GM18520 (cell line): Measurements from ENCODE around the gene UTRN.

Experiments used
- ATAC-seq: cut with Tn5 transposase; IDR thresholded peaks from one replicate; pipeline ENCODE4 v1.9.1; 2021; ENCODE audit not compliant: unreplicated experiment

UTRN gene

DNA sequence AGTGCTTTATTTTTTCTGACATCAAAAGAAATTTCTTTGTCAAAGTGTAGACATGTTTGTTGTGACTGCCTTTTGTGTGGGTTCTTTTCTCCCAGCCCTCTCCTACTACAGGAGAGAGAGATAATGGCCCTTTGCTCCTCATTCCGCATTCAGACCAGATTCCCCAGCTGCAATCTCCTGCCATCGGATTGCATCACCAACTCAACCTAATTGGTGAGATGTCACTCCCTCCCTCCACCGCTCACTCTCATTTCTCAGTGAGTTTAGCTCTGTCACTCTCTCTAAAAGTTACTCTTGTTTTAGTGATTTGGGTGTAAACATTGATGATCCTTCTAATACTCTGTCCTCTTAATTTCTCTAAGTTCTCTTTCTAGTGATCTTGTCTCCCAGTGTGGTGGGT is 22.7 kb downstream of the UTRN start:
- ATAC-seq: no peak

DNA sequence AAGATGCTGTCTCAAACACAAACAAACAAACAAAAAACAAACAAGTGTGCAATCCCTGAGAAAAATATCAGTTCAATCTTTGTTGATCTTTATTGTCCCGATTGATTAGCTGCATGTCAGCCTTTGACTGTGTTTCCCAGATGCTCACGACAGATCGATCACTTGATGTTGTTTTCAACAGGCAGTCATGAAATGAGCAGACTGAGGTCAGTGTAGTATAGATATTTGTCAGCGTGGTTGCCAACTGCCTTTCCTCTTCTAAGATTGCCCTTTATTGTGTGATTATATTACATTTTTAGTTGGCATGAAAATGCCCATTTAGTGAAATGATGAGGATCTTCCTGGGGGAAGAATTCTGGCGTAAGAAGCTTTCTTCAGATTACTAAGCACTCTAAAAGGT is 25.6 kb downstream of the UTRN start:
- ATAC-seq: peak; percentile 42

DNA sequence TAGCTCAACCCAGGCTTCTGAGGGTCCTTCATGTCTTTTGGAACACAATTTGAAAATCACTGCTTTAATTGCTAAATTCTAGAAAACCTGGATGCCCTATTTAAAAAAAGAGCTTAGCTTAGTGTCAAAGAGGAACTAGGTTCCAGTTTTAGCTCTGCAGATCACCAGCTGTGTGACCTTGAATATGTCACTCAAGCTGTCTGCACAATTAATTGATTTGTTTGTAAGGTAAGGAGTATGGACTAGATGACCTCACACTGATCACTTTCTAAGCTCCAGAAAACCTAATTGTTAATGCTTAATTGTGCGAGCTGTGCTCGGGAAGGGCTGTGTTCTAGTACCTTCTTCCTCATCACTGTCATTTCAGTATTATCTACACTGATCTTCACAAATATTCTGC is 26.2 kb downstream of the UTRN start:
- ATAC-seq: no peak

DNA sequence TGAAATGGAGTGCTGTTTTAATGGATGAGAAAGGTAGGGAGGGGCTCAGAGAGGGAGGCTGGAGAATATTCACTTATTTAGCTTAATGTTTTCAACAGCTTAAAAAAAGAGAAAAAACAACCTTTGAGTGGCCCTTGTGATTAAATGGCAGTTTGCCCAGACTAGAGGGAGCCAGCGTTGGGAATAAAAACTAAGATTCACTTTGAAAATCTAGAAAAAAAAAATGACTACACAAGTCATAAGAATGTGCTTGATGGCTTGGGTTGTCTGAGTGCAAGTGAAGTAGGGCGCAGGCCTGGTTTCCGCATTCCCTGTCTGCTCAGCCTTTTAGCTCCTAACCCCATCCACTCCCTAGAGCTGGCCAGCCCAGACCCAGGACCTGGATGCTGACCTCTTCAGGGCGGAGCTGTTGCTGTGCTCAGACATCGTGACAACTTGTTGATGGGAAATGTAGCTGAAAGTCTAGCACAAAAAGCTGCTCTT is 28.9 kb downstream of the UTRN start:
- ATAC-seq: no peak

DNA sequence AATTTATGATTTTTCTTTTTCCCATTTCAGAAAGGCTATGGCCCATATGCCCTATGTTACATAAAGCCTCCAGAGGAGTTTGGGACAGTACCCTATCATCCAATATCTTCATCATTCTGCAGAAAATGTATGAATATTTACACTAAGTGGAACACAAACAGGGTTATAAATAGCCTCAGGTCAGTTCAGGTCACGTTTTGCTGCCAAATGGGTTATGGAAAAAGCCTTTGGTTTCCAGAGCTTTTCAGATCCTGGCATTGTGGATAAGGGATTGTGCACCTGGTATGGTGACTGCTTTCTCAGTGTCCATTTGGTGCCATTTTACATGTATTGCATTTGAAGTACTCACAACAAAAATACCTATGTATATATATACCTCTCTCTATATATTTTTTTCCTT is 29.4 kb downstream of the UTRN start:
- no peak for ATAC-seq

DNA sequence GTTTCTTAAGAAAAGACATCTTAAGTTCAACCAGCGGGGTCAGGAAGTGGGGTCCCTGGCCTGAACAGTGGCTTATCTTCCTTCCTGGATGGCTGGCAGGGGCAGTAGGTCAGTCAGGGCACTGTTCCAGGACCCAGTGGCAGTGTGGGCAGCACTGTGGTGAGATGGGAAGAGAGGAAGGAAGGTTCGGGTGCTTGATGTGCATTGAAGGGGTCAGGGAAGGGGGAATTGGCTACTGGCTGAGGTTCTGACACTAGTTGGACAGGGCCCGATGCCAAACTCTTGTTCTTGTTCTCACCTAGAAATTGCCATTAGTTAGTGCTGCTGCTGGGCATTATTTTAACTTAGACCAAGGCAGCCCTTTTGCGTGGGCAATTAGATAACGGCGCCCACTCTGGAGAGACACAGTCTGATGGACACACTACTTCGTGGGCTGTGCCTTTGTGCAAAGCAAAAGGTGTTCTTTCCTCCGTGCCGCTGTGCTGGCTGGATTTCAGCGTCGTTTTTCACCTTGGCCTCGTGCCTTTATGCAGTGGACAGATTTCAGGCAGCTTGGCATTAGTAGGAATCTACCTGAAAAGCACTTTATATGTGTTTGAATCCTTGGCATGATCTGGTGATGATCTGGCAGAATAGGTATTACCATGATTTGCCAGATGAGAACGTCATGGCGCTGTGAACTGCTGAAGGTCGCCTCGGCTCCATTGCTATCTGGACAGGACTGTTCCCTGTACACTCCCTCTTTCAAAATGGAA is 30.3 kb downstream of the UTRN start:
- ATAC-seq: no peak

DNA sequence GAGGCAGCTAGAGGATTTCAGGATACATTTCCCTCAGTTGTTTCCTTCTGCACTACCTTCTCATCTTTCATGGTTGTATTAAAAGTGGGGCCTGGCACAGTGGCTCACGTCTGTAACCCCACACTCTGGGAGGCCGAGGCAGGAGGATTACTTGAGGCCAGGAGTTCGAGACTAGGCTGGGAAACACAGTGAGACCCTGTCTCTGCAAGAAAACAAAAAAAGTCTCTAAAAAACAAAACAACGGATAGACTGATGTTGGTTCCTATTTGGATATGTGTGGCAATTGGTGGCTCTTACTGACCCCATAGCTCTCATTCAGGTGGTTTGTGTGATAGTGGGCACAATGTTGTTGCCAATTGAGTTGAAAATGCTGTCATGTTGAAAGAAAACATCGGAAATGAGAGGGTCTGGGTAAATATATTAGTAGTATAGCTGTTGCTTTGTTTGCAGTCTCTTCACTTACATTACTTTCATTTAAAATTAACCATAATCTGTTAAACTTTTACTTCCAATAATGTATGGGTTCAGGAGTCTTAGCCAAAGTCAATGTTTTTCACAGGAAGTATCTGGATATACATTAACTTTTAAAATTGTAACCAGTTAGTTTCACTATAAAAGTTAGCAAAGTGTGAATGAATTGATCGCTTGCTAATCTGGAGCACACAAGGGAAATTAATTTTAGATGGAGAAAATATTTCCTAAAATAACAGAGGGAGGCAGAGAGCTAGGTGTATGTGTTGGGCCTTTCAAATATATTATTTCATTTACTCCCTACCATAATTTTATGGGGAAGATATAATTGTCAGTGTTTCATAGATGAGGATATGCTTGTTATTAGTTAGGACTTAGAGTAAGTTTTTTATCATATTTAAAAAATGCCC is 31.1 kb downstream of the UTRN start:
- ATAC-seq: no peak

DNA sequence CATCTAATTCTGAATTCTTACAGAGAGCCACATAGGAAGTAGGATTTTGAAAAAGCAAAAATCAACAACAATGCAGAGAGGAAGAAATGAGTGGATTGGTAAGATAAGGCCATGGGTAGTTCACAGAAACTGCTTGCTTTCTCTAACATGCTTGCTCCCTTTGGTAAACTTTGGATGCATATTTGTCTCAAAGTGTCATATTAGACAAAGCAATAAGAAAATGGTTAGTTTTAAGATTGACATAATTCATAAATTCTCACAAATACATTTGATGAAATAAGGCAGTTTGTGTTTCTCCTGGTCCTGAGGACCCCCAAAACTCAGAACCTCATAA is 31.7 kb downstream of the UTRN start:
- no peak for ATAC-seq

DNA sequence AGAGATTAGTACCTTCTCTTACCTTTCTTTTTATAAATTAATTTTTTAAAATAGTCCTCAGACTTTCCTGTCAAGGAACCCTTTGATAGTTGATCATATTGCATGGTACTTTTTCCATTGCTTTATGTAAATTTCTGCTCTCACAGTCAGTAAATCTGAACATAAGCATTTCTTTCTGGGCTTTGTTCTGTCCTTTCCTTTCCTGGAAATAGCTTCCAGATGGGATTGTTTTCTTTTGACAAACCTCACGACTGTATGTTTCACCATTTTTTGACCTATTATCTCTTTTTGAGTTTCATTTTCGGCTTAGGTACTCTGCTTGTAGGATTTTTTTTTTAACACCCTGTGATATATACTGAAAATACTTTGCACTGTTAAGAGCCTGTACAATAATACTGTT is 32.6 kb downstream of the UTRN start:
- no peak for ATAC-seq

DNA sequence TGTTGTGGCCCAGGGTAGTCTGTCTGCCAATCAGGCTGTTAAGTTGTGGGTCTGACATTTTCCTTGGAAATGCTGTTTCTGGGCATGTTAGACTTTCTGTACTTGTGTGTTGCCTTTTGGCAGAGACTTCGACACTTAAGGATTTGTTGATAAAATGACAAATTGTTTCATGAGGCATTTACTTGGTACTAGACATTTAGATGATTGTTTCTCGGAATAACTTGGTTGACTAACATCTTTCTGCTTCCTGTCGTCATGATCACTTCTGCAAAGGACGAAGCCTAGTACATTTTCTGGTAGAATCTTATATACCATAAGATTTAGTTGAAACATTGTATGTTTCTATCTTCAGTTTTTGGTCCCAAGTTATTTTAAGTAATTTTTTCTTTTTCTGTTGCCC is 34.1 kb downstream of the UTRN start:
- no peak for ATAC-seq

DNA sequence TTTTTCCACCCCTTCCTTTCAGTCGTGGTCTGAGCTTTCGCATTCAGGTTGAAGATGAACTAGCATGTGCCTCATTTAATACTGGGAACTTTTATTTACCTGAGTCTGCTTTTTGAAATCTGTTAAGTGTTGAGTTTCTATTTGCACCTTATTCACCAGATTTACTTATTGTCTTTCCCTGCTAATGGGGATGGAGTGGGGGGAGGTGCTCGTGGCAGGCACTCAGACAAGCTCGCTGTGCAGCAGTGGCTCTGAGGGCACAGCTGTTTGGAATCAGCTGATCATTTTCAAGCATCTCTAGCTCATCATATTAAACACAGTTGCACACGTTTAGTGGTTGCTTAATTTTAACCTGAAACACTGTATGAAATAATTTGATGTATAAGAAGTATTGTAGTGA is 35.6 kb downstream of the UTRN start:
- no peak for ATAC-seq

DNA sequence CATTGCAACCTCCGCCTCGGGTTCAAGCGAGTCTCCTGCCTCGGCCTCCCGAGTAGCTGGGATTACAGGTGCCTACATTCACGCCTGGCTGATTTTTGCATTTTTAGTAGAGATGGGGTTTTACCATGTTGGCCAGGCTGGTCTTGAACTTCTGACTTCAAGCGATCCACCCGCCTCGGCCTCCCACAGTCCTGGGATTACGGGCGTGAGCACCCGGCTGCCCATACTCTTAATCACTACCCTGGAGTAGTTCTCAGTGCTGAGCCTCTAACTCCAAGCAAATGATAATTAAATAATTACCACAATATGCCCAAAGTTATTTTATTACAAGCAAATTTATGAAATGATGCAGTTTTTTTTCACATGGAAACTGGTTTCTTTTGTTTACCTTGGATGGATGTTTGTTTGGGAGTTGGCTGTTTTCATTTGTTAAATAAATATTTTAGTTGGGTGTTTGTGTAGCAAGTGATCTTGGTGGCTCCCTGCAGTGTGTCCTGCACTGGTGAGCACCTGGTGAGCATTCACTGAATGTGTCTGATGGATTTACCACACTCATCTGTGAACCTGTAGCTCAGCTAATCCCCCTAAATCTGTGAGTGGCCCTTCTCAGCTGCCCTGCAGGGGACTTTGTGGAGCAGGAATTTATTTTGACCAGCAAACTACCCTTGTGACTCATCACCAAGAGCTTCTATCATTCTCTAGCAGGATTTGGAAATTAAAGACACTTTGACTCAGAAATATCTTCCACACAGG is 36.9 kb downstream of the UTRN start:
- ATAC-seq: no peak

DNA sequence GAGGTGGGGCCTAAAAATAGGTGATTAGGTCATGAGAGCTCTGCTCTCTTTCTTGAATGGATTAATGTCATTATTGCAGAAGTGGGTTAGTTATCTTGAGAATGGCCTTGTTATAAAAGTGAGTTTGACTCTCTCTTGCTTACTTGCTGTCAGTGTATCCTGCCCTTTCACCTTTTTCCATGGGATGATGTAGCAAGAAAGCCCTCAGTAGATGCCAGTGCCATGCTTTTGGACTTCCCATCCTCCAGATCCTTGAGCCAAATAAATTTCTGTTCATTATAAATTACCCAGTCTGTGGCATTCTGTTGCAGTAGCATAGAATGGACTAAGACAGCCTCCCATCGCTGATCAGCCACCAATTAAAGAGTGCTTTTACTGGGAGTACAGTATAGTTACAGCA is 40.1 kb downstream of the UTRN start:
- ATAC-seq: no peak

DNA sequence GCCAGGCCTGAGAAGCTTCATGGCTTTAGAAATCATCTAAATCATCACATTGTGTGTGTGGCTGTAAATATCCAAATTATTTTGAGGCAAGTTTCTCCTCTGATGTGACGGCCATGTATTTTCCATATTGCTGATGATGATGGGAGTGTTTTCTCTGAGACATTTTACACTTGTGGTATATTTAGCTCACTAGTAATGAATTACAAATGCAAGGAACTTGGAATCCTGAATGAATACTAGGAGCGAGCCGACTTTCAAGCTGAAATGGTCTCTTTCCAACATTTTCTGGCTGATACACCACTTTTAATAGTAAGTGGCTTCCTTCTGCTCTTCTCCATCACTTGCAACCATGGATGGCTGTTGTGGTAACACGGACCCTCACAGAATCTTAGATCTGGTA is 41.3 kb downstream of the UTRN start:
- ATAC-seq: no peak

DNA sequence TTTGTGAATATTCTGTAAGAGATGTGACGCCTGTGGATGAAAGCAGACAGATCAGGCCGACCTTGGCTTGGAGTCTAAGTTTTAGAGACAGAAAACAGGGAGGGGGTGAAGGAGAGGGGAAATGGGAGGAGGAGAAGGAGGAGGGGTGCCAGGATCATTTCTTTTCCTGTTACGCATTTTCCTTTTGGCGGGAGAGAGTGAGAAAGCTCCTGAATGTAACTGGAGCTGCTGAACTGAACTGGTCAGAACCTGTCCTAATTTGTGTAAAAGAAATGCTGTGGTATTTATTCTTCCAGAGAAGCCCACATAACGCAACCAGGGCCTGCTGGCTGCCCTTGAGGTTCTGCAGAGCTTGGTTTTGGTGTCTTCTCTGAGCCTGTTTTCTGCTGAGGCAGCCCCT is 41.9 kb downstream of the UTRN start:
- no peak for ATAC-seq

DNA sequence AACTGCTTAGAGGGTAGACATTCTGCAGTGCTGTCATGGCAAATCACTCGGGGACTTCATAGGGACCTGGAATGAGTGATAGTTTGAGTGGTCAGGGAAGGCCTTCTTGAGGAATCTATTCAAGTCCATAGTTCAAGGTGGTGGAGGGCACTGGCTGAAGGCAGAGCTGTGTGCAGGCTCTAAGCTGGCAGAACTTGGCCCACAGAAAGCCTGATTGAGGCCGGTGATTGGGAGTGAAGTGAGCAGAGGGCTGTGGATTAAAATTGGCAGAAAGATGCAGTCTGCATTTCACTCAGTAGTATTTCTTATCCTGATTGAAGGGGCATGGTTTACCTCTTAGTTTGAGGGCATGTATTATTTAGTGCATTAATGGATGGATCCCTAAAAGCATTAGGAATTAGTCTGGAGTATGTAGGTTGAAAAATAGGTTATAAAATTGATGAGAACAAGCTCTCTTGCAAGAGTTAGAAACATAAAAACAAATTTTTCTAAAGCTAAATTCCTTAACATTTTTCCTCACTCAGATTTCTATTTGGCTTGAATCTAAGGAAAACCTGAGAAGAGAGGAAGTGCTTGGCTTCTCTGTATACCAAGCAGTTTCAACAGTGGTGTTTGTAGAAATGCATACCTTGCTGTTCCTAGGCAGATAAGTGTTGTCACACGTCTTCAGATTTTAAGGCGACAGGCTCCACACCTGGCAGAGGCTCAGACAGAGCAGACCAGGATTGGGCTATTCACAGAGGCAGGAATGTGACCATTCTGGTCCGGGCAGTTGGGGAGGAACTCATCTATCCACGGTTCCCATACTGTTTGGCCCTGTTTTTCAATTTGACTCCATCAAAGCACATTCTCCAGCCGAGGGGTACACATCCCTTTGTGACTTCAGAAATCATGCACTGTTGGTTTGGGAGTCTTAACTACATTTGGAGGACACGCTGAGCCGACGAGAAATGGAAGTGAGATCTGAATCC is 45.2 kb downstream of the UTRN start:
- no peak for ATAC-seq

DNA sequence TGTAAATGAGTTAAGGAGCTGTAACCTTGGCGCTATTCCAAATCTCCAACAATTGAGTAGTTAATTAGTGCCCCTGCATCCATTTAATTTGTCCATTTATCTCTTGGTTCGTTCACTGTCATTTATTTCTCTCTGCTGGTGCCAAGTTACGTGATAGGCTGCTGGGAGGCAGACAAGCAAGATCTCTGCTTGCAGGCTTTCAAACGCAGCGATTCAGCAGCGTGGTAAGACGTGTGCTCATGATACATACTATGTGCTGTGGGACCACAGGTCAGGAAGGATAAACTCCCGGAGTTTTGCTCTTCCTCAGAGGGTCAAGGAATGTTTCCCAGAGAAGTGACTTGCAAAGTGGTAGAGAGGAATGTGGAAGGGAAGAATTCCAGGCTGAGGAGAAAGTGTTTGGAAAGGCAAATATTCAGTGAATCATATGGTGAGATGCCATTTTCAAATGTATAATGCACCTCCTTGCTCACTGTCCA is 46.4 kb downstream of the UTRN start:
- ATAC-seq: no peak

DNA sequence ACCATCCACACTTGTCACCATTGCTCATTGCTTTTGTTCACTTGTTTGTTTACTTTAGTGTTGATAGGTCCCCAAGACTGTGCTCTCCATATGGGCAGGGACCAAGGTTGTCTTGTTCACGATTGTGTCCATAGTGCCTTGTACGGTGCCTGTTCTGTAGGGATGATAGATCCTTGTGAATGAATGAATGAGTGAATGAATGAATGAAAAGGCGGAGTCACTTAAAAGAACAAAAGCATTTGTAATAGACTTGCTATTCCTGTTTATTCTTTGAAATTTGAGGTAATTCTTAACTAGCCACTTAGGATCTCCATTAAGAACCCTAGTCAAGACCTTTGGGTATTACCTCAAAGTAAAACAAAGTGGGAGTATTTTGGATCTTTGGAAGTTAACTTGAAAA is 47.0 kb downstream of the UTRN start:
- ATAC-seq: no peak

DNA sequence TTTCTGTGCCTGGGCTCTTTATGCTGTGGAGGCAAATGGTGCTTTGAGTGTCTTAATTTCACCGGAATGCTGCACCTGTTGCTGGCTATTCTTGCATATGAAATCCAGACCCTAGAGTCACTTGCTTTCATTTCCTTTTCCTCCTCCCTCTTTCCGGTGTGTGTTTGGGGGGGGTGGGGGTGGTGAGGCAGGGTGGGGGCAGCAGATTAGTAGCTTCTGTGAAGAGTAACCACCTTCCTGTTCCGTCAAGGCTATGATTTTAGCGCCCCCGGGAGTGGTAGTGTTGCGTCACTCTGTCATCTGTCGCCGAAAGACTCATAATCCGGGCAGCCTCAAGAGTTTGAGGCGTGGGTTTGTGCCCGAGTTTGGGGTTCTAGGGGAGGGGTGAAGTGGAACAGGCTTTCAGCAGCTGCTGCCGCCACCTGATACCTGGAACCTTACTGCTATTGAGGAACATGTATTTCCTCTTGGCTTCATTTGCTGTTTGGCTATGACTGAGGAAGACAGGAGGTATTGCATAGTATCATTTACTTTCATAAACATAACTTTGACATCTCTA is 49.1 kb downstream of the UTRN start:
- no peak for ATAC-seq
